AG09309 (cell line): ENCODE measurements around the gene PGGT1B.

Source experiments
- DNase-seq: peaks from one replicate; pipeline ENCODE4 v3.0.0-alpha.2; 2010; ENCODE audit warnings: low read depth
- H3K4me3 ChIP-seq: 2 replicates; pipeline ENCODE4 v1.5.1; 2011; ENCODE audit warnings: mild to moderate bottlenecking, low read depth, low read length, moderate library complexity; ENCODE audit not compliant: control insufficient read depth
- CTCF ChIP-seq: IDR thresholded peaks from 2 replicates; pipeline ENCODE4 v1.5.1; 2011; ENCODE audit warnings: mild to moderate bottlenecking, low read depth, low read length, inconsistent platforms; ENCODE audit not compliant: insufficient read depth, control insufficient read depth; ENCODE audit errors: missing control alignments

PGGT1B gene

GRCh38 chr5:115168829-115169486 lies 93.7 kb downstream of the PGGT1B start:
- H3K4me3 ChIP-seq, result peak overlapping the region; percentile 76
- DNase-seq, result no peak
- no peak for TF ChIP-seq CTCF

GRCh38 chr5:115166744-115167393 lies 95.8 kb downstream of the PGGT1B start:
- no peak for DNase-seq
- H3K4me3 ChIP-seq, result no peak overlapping the region
- TF ChIP-seq CTCF, result no peak

GRCh38 chr5:115165790-115166189 lies 96.9 kb downstream of the PGGT1B start:
- no peak for DNase-seq
- H3K4me3 ChIP-seq, result no peak overlapping the region
- TF ChIP-seq CTCF, result no peak

- no peak for TF ChIP-seq CTCF
- no peak for DNase-seq
- H3K4me3 ChIP-seq, result no peak overlapping the region
Observed at GRCh38 chr5:115160975-115161475, 101.7 kb downstream of the PGGT1B start.
